Pancreas (tissue), 10 donors: Measurements from ENCODE around the gene FAM199X. TPM values are rescaled to one million over a fixed set of nuclear protein-coding genes. Genes with fewer than 3 reads are reported as not detected.

Experiments used
- ATAC-seq, 4 donors: fragments of 200-7000 bp; cut with Tn5 transposase; one replicate each; pipeline versions ENCODE4 v1.8.0 to v1.9.1; 2020; ENCODE audit warnings: mild to moderate bottlenecking in 4 of 4, moderate library complexity in 4 of 4
- DNase-seq, 6 donors: peaks; one replicate each; pipeline ENCODE4 v3.0.0-alpha.2; 2020
- FAIRE-seq: peaks from 2 replicates; lab custom pipeline; 2012; peaks lifted over from hg19 to GRCh38; lab: Jason Lieb, UNC
- H3K27ac ChIP-seq, 4 donors: fragments of 200-600 bp; sonication (generic); 1 replicate in 3 of 4; 2 replicates in 1 of 4; pipeline versions ENCODE4 v1.5.0 to v1.8.0; 2020
- H3K27me3 ChIP-seq, 4 donors: fragments of 200-600 bp; one replicate each; pipeline ENCODE4 v1.8.0; 2021
- H3K36me3 ChIP-seq, 3 donors: fragments of 200-600 bp; sonication (generic) in 1 of 3; one replicate each; pipeline versions ENCODE4 v1.5.0 to v1.8.0; 2020 to 2021
- H3K4me1 ChIP-seq, 3 donors: fragments of 200-600 bp; one replicate each; pipeline ENCODE4 v1.8.0; 2021
- H3K4me3 ChIP-seq, 4 donors: fragments of 200-600 bp; sonication (generic) in 2 of 4; one replicate each; pipeline versions ENCODE4 v1.5.0 to v1.8.0; 2020 to 2021
- H3K9me3 ChIP-seq, 4 donors: fragments of 200-600 bp; one replicate each; pipeline ENCODE4 v1.8.0; 2021
- WGBS, 2 donors: extraction: QIAGEN DNeasy Blood & Tissue Kit; methylation state at CpG; one replicate each; pipeline ENCODE4 v1.1.7; 2013; 5-methylcytosine and 5-hydroxymethylcytosine counted together
- intact Hi-C, 3 donors: fragments of 100-400 bp; cut with DNase I; formaldehyde crosslinking; loops; one replicate each; pipeline versions ENCODE4 v1.11.1 to v1.14.2; 2022
- polyA plus RNA-seq, 2 donors: library from polyadenylated mRNA; stranded (reverse); fragments of 200-250 nt; gene quantifications; one replicate each; pipeline ENCODE4 v1.2.3, GENCODE V29; 2013
- total RNA-seq, 6 donors: library from RNA; stranded (reverse); fragmentation: NEBNext Ultra II Directional in 4 of 6; extraction: Animal tissue kit (Norgen Biotek cat#: 25700) in 4 of 6; gene quantifications; one replicate each; pipeline versions ENCODE4 v1.2.1 to v1.2.4, GENCODE V29; 2021 to 2023
- TF ChIP-seq, protein P1 (sequence below), 4 donors: fragments of 200-600 bp; sonication (generic) in 3 of 4; IDR thresholded peaks; one replicate each; pipeline versions ENCODE4 v1.5.0 to v1.8.0; 2021; ENCODE audit warnings: antibody characterized with exemption in 4 of 4
- donor health status: healthy with polysubstance abuse.
- donor health status: DM: no; HTN: no; CAD: no; lungs with moderate emphysema.
- donor health status: DM: no; HTN: no; CAD: no.
- donor health status: control.
- donor health status: control.
- donor health status: Bipolar disorder and iron deficiency.
- donor health status: DM: yes; HTN: yes; CAD: no.
- donor health status: DM: no; HTN: no; CAD: no.
- donor health status: DM: no; HTN: no; CAD: no.
- donor health status: DM: yes; HTN: yes; CAD: no.

The FAM199X gene
- total and polyA plus RNA-seq, 8 donors: 6.8 to 14.4 (median 10.3) TPM

- H3K27ac ChIP-seq: peak overlapping the region; percentile 65 to 80 (median 72)
- H3K9me3 ChIP-seq: no peaks in the 10 kb centered on the region
- H3K4me3 ChIP-seq: peak overlapping the region; percentile 55 to 64 (median 57)
- DNase-seq: peak in 1 of 6 donors; percentile 74
- H3K27me3 ChIP-seq: no peaks in the 10 kb centered on the region
- peaks cover 0 to 13% (median 4%) of the 10 kb centered on the region in 3 donors for H3K4me1 ChIP-seq
- ATAC-seq: peak in 3 of 4 donors; percentile 6 to 9 (median 8)
- TF ChIP-seq, protein P1, sequence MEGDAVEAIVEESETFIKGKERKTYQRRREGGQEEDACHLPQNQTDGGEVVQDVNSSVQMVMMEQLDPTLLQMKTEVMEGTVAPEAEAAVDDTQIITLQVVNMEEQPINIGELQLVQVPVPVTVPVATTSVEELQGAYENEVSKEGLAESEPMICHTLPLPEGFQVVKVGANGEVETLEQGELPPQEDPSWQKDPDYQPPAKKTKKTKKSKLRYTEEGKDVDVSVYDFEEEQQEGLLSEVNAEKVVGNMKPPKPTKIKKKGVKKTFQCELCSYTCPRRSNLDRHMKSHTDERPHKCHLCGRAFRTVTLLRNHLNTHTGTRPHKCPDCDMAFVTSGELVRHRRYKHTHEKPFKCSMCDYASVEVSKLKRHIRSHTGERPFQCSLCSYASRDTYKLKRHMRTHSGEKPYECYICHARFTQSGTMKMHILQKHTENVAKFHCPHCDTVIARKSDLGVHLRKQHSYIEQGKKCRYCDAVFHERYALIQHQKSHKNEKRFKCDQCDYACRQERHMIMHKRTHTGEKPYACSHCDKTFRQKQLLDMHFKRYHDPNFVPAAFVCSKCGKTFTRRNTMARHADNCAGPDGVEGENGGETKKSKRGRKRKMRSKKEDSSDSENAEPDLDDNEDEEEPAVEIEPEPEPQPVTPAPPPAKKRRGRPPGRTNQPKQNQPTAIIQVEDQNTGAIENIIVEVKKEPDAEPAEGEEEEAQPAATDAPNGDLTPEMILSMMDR (IDR thresholded peaks at IDR 0.05): no peak
- FAIRE-seq: no peak
- H3K36me3 ChIP-seq: no peaks in the 10 kb centered on the region
- intact Hi-C loops: no loop called here
- WGBS, 2 donors: 0 to 34% methylated on average over 36 to 37 of the region's 37 CpGs
These were observed 633 bp downstream of the FAM199X start for GRCh38 chrX:104166735-104167436.

DNA sequence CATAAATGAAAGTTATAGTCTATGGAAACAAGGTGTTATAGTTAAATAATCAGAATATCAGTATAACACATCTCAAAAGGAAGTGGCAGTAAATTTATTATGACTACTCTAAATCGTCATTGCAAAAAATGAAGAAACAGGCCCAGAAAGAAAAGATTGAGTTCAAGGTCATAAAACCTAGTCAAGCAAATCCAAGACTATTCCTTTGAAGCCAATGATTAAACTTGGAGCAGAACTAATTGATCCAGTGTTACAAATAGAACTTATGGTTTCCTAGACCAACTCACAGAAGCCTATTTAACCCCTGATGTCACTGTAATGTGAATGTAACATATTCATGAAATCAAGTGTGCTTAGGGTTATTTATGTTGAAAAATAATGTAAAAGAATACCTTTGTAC is 1.9 kb downstream of the FAM199X start:
- intact Hi-C loops: no loop called here
- DNase-seq: no peak

GRCh38 chrX:104172121-104172520 is 5.9 kb downstream of the FAM199X start:
- intact Hi-C loops: no loop called here
- TF ChIP-seq, protein P1 (IDR thresholded peaks at IDR 0.05): no peak
- peaks cover 0 to 13% (median 0%) of the 10 kb centered on the region in 3 donors for H3K4me1 ChIP-seq
- H3K27ac ChIP-seq: no peak overlapping the region
- DNase-seq: no peak
- H3K9me3 ChIP-seq: no peaks in the 10 kb centered on the region
- no peak for FAIRE-seq
- H3K36me3 ChIP-seq: no peaks in the 10 kb centered on the region
- no peak for ATAC-seq
- 61 to 65% methylated on average over 6 of the region's 6 CpGs for WGBS, 2 donors
- no peak overlapping the region for H3K4me3 ChIP-seq
- no peaks in the 10 kb centered on the region for H3K27me3 ChIP-seq

More for the DNA sequence above, 1.9 kb downstream of the FAM199X start:
- Histone ChIP-seq H3K4me3 (no peak overlapping the region), H3K4me1 (peaks cover 0 to 13% (median 4%) of the 10 kb centered on the region in 3 donors), H3K9me3 (no peaks in the 10 kb centered on the region), H3K36me3 (no peaks in the 10 kb centered on the region), H3K27ac (no peak overlapping the region), H3K27me3 (no peaks in the 10 kb centered on the region)
- WGBS, 2 donors: 0 to 14% methylated on average over 1 of the region's 1 CpG
- TF ChIP-seq, protein P1 (IDR thresholded peaks at IDR 0.05): no peak
- FAIRE-seq (peak; percentile 59), ATAC-seq (no peak)

GRCh38 chrX:104172788-104173187 is 6.5 kb downstream of the FAM199X start:
- Histone ChIP-seq H3K9me3 (no peaks in the 10 kb centered on the region), H3K36me3 (no peaks in the 10 kb centered on the region), H3K27ac (no peak overlapping the region), H3K27me3 (no peaks in the 10 kb centered on the region), H3K4me1 (peaks cover 0 to 13% (median 0%) of the 10 kb centered on the region in 3 donors), H3K4me3 (no peak overlapping the region)
- ATAC-seq (no peak), DNase-seq (no peak), FAIRE-seq (no peak)
- WGBS, 2 donors: 70 to 80% methylated on average over 2 of the region's 2 CpGs
- intact Hi-C loops: no loop called here
- TF ChIP-seq, protein P1 (IDR thresholded peaks at IDR 0.05): no peak

DNA sequence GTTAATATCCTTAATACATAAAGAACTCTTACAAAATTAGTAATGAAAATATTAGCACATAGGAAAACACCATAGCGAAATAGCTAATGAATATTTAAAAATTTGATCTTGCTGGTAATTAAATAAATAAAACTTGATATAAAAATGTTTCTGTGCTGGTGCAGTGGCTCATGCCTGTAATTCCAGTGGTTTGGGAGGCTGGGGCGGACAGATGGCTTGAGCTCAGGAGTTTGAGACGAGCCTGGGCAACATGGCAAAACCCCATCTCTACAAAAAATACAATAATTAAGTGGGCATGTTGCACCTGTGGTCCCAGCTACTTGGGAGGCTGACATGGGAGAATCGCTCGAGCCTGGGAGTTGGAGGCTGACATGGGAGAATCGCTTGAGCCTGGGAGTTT is 7.6 kb downstream of the FAM199X start:
- ATAC-seq: no peak
- H3K36me3 ChIP-seq: no peaks in the 10 kb centered on the region
- TF ChIP-seq, protein P1 (IDR thresholded peaks at IDR 0.05): no peak
- H3K27me3 ChIP-seq: no peaks in the 10 kb centered on the region
- WGBS, 2 donors: 76 to 96% methylated on average over 6 of the region's 6 CpGs
- H3K4me1 ChIP-seq: peaks cover 0 to 3% (median 0%) of the 10 kb centered on the region in 3 donors
- intact Hi-C loops: no loop called here
- no peaks in the 10 kb centered on the region for H3K9me3 ChIP-seq
- H3K4me3 ChIP-seq: no peak overlapping the region
- FAIRE-seq: no peak
- no peak overlapping the region for H3K27ac ChIP-seq
- no peak for DNase-seq
